HG02642 (cell line): ENCODE results near the gene SEC22A.

Source experiments
- ATAC-seq: cut with Tn5 transposase; IDR thresholded peaks from one replicate; pipeline ENCODE4 v1.9.1; 2021; ENCODE audit warnings: mild to moderate bottlenecking; ENCODE audit not compliant: unreplicated experiment, poor library complexity

The SEC22A gene

GRCh38 chr3:123261666-123262065, 59.9 kb downstream of the SEC22A start:
- ATAC-seq = peak; percentile 64

GRCh38 chr3:123262226-123262625, 60.5 kb downstream of the SEC22A start:
- peak; percentile 7 for ATAC-seq

- no peak for ATAC-seq
Measured at GRCh38 chr3:123262868-123263267, 61.1 kb downstream of the SEC22A start.

- no peak for ATAC-seq
Measured at GRCh38 chr3:123263941-123264340, 62.2 kb downstream of the SEC22A start.

GRCh38 chr3:123267821-123268220, 66.1 kb downstream of the SEC22A start:
- no peak for ATAC-seq

DNA sequence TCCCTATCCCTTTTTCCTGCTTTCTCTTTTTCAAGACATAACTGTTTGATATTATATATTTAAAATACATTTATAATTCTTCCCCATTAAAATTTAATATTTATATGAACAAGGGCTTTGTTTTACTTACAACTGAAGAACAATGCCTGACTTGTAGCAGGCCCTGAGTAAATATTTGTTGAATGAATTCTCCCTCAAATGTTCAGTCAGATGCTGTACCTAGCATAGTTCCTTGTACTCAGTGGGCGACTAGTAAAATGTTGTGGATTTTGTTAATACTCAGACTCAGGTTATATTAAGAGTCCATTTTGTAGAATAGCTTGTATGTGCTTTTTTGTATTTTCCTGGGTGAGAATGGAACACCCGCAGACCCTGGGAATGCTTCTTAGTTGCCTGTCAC, 69.1 kb downstream of the SEC22A start:
- ATAC-seq = no peak

GRCh38 chr3:123271466-123272159, 69.9 kb downstream of the SEC22A start:
- no peak for ATAC-seq

DNA sequence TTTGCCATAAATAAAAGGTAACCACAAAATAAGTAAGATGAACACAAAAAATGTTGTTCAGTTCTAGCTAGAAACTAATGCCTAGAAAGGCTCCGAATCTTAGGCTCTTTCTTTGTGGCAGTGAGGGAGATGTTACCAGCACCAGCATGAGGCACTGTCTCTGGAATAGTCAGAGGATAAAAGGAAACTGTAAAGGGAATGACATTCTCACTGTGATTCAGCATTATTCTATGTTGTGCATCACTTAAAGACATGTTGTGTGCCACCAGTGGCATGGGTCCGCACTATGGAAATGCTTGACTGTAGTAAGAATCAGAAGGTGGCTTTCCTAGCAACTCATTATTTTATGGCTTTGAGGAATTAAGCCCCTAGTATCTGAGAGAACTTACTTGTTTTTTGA, 70.8 kb downstream of the SEC22A start:
- no peak for ATAC-seq

DNA sequence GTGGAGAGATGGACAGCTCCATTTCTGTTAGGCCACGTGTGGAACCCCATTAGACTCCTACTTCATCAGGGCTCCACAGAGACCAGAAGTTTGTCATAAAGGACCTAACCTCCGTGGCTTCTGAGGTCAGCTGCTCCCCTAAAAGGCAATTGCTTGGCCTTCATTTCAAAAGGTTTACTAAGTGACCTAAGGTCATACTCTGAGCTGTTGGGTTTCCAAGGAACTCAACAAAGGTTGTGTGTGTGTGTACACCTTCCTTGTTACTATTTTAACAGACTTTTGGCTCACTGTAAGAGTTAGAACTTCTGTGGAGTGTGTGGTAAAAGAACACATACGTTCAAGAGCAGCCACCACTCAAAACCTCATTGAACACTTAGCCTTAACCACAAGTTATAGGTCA, 73.9 kb downstream of the SEC22A start:
- no peak for ATAC-seq

DNA sequence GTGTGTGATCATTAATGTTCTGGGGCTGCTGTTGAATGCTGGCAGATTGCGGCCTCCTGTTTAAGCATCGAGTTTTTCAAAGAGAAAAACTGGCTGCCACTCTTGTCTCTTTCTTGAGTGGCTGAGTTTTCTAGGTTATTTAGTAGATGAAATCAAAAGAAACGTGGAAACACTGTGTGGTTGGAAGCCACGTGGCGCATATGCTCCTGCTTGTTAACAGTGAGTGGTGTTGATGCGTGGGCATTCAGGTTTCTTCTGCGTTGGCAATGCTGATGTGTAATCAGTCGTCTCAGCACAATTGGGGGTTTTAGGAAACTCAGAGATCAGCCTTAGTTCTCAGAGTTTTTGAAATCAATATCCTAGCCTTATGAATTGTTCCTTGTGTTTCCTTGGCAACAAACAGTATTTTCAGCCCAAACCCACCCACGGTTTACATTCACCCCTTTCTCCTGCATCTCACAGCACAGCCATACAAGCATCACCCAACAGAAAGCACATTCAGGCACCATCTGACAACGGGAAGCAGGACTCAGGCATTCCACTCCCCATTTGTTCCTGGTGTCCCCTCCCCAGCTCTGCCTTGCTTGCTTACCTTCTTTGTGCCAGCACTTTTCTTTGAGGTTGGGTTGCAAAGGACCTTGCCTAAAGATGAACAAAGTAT, 74.7 kb downstream of the SEC22A start:
- no peak for ATAC-seq

- no peak for ATAC-seq
Measured at GRCh38 chr3:123277106-123277505, 75.4 kb downstream of the SEC22A start.

DNA sequence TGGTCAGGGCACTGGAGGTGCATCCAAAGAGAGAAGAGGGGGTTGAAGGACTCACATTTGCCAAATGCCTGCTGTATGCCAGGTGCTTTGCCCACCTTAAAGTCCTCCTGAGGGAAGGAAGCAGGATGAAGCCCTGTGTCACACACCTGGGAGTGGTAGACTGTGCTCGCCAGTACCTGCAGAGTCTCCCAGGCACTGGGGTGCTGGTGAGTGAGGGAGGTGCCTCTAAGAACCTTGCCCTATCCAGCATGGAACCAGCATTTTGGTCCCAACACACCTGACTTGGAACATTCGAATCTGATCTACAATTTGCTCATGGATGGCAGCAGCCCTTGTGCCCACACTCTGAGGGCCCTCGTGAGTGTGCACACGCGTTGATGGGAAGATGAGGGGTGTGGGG, 76.7 kb downstream of the SEC22A start:
- ATAC-seq = no peak

DNA sequence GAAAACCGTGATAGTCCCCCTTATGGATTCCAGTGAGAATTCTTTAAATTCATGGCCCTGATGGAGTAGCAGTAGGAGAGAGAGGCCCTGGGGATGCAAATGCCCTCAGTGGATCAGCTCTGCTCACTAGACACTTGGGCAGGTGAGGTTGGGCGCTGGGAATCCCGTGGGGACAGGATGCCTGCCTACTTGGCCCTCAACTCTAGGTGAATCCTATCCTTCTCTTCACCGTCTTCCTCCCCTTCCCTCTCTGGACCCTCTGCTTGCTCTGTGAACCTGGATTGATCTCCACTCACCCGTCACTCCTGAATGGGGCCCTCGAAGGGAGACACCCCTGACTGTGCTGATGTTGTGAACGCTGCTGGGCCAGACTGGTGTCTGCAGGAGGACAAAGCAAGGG, 77.4 kb downstream of the SEC22A start:
- no peak for ATAC-seq

- no peak for ATAC-seq
Measured at GRCh38 chr3:123281406-123281805, 79.7 kb downstream of the SEC22A start.

DNA sequence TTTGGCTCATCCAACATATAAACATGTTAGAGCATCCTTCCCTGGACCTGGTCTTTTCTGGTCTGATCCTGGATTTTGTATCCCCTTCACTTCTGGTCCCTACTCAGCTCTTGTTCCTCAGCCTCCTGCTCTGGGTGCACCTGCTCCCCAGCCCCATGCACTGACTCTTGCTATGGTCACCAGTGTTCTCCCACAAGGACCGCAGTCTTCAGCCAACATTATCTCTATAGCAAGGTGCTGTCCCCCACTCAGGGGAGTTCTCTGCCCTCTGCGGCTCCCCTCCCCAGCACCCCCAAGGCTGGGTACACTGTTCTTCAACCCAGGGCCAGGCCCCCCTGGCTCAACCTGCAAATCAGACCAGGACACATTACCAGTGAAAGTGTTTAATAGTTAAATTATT, 80.2 kb downstream of the SEC22A start:
- ATAC-seq = no peak

DNA sequence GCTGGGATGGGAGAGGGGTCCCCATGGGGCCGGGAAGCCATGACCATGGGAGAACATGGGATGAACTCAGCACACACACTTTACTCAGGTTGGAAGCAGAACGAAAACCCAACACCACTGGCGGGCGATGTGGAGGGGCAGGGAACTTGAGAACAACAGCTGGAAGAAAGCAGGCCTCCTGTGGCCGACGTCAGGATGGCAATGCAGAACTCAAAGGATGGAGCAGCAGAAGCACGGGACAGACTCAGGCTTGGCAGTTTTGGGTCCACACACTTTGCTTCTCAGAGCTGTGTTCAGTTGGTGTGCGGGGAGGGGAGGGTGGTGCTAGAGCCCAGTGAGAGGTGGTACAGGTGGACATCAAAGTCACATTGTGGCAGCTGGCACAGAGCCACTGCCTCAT, 80.7 kb downstream of the SEC22A start:
- no peak for ATAC-seq

- ATAC-seq = no peak
Measured at GRCh38 chr3:123283074-123283473, 81.3 kb downstream of the SEC22A start.

GRCh38 chr3:123283657-123284398, 82.1 kb downstream of the SEC22A start:
- ATAC-seq = no peak

DNA sequence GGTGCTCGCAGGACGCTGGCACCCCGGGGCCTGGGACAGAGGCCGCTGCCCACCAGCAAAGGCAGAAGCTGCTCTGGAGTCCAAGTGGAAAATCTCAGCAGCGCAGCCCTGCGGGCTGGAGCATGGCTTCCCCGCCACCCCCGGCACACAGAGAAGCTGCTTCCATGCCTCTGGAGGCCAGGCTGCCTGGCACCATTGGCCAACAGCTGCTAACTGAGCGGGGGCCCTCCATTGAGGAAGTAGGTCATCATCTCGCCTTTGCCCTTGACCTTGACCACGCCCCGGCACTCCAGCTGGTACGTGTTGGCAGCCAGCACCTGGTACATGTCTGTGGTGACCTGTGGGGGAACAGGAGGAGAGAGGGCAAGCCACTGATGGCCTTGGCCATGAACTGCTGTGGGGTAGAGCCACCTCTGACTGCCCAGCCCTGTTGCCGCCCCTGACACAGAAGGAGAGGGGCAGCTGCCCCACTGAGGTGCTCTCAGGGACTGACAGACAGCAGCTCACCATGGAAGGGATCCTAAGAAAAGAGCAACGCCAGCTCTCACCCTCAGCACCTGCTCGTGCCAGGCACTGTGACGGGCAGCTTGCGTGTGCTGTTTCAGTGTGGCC, 82.8 kb downstream of the SEC22A start:
- no peak for ATAC-seq

DNA sequence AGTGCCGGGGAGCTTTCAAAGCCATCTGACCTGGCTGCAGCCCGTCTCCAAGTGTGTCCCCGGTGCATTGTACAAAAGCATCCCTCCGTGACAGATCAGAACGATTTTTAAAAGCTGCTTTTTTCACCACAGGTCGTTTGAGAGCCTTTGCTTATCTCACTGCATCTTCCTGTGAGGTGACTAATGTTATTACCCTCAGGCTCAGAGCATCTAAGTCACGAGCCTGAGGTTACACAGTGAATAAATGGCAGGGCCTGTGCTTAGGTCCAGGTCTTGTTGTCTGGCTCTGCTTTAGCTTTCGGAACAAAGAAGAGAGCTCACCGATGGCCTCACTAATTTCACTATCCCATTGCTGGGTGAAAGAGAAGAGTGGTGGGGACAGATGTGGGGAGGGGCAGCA, 83.3 kb downstream of the SEC22A start:
- no peak for ATAC-seq

- ATAC-seq = no peak
Measured at GRCh38 chr3:123285479-123285878, 83.7 kb downstream of the SEC22A start.
